ENCODE measurements around the gene SMARCD3.

Gene SMARCD3

GRCh38 chr7:151215396-151215795, 33.1 kb downstream of the SMARCD3 start:
- H3K4me3 ChIP-seq (ENCODE audit: low read length) = no peak overlapping the region
- DNase-seq (ENCODE audit: low read depth) = no peak
- TF ChIP-seq, protein P1, sequence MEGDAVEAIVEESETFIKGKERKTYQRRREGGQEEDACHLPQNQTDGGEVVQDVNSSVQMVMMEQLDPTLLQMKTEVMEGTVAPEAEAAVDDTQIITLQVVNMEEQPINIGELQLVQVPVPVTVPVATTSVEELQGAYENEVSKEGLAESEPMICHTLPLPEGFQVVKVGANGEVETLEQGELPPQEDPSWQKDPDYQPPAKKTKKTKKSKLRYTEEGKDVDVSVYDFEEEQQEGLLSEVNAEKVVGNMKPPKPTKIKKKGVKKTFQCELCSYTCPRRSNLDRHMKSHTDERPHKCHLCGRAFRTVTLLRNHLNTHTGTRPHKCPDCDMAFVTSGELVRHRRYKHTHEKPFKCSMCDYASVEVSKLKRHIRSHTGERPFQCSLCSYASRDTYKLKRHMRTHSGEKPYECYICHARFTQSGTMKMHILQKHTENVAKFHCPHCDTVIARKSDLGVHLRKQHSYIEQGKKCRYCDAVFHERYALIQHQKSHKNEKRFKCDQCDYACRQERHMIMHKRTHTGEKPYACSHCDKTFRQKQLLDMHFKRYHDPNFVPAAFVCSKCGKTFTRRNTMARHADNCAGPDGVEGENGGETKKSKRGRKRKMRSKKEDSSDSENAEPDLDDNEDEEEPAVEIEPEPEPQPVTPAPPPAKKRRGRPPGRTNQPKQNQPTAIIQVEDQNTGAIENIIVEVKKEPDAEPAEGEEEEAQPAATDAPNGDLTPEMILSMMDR (conservative IDR thresholded peaks at IDR 0.05; ENCODE audit: low read length) = no peak

DNA sequence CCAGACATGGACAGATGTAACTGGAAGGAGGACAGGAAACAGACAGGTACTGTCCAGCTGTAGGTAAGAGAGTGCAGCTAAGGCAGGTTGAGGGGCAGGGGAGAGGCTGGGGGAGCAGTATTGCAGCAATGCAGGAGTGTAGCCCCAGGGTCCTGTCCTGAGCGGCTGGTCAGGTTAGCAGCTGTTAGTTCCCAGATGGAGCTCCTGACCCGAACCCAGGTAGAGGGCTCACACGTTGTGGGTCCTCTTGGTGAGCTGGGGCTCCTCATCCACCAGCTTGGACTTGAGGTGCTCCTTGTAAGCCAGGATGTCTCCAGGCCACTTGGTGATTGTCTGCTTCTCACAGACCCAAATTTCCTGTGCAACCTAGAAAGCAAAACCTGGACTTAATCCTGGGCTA, 34.7 kb downstream of the SMARCD3 start:
- TF ChIP-seq, protein P1 (conservative IDR thresholded peaks at IDR 0.05; ENCODE audit: low read length) = no peak
- no peak overlapping the region for H3K4me3 ChIP-seq (ENCODE audit: low read length)
- DNase-seq (ENCODE audit: low read depth) = no peak

DNA sequence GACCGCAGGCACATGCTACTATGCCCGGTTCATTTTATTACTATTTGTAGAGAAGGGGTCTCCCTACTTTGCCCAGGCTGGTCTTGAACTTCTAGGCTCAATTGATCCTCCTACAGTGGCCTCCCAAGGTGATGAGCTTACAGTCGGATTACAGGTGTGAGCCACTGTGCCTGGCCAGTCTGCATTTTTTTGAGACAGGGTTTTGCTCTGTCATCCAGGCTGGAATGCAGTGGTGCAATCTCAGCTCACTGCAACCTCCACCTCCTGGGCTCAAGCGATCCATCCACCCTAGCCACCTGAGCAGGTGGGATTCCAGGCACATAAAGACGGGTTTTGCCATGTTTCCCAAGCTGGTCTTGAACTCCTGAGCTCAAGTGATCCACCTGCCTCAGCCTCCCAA, 35.9 kb downstream of the SMARCD3 start:
- TF ChIP-seq, protein P1 (conservative IDR thresholded peaks at IDR 0.05; ENCODE audit: low read length) = no peak
- H3K4me3 ChIP-seq (ENCODE audit: low read length) = no peak overlapping the region
- DNase-seq (ENCODE audit: low read depth) = no peak

DNA sequence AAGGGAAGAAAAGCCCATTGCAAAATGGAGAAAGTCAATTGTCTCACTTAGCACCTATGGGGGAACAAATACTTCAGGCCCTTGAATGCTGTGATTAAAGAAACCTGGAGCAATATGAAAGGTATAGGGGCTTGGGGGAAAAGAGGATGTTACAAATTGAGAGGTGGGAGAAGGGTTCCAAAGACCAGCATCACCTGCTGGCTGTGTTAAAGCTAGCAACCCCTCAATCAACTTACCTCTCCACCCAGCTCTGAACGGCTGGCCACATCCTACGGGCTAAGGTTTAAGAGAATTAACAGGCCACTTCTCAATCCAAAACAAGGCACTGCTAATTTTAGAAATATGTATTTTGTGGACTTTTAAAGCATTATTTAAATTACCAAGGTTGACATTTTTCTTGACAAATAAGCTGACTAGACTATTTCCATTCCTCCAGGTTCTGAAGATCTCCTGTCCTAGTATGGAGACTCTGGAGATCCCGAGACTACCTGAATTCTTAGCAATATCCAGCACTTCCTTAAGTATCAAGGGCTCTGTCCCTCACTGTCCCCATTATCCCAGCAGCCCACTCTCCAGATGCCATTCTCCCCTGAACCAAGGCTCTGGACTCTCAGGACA, 37.2 kb downstream of the SMARCD3 start:
- no peak overlapping the region for H3K4me3 ChIP-seq (ENCODE audit: low read length)
- TF ChIP-seq, protein P1 (conservative IDR thresholded peaks at IDR 0.05; ENCODE audit: low read length) = no peak
- DNase-seq (ENCODE audit: low read depth) = no peak

DNA sequence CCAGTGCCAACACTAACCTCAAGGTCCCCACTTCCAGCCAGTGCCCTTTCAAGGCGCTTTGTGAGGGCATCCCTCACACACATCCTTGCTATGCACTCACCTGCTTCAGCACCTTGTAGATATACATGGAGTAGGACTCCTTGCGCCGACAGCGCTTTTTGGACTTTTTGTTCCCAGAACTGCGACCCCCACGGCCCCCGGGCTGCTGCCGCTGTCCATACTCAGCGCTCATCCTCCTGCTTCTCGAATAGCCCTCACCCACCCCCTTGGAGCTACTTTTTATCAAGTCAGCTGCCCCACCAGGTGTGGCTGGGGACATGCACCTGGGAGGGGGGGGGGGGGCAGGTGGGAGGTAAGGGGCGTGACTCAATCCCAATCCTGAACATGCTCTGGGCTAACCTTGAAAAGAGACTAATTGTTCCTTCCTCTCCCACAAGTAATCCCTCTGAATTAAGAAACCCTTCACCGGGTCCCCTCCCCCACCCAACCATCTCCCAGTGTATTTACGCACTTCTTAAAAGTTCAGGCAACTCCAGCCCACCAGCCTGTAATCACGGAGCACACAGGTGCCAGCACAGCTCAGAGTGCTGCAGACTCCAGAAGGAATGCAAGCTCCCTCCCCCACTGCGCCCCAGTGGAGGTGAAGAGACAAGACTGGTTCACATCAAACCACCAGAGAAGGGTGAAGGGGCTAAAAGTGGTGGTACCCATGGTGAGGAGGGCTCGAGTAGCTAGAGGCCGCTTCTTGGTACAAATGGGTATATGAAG, 38.2 kb downstream of the SMARCD3 start, which contains the start of gene H2BK1:
TSS of gene H2BK1 (minus strand) at position 402 of the 768 bp plus-strand sequence. CDS start at position 232, 170 bp downstream.
- TF ChIP-seq, protein P1 (conservative IDR thresholded peaks at IDR 0.05; ENCODE audit: low read length) = no peak
- H3K4me3 ChIP-seq (ENCODE audit: low read length) = no peak within 1 kb of the TSS
- no peak for DNase-seq (ENCODE audit: low read depth)

DNA sequence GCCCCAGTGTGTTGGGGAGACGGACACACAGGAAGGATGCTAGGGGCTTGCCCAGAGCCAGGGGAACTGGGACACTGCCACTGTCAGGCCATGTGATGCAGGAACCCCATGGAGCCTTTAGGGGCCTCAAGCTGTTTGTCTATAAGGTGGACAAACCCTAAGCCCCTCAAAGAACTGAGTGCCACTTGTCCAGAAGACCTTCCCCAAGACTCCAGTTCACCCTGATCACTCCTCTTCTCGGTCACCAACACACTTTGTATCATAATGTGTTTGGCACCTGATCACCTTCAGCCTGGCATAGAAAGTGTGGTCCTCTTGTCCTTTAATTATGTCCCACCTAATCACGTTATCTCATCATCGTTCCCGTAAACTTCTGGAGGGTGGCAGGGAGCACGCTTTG, 38.9 kb downstream of the SMARCD3 start:
- no peak for DNase-seq (ENCODE audit: low read depth)
- TF ChIP-seq, protein P1 (conservative IDR thresholded peaks at IDR 0.05; ENCODE audit: low read length) = no peak

More for the DNA sequence above, 38.9 kb downstream of the SMARCD3 start:
- H3K4me3 ChIP-seq (ENCODE audit: low read length) = no peak overlapping the region

Data from AG10803 (cell line).